Right forelimb (tissue), 1 donor: Measurements from ENCODE around the gene TBC1D10B.
"Not testable (repeated sequence)": the region's sequence is repeated elsewhere in the genome, so short reads cannot be mapped to it uniquely, and the experiment has no call there.

ENCODE experiments used
- DNase-seq: peaks from one replicate; pipeline ENCODE4 v3.0.0-alpha.2; 2018

The TBC1D10B gene

DNA sequence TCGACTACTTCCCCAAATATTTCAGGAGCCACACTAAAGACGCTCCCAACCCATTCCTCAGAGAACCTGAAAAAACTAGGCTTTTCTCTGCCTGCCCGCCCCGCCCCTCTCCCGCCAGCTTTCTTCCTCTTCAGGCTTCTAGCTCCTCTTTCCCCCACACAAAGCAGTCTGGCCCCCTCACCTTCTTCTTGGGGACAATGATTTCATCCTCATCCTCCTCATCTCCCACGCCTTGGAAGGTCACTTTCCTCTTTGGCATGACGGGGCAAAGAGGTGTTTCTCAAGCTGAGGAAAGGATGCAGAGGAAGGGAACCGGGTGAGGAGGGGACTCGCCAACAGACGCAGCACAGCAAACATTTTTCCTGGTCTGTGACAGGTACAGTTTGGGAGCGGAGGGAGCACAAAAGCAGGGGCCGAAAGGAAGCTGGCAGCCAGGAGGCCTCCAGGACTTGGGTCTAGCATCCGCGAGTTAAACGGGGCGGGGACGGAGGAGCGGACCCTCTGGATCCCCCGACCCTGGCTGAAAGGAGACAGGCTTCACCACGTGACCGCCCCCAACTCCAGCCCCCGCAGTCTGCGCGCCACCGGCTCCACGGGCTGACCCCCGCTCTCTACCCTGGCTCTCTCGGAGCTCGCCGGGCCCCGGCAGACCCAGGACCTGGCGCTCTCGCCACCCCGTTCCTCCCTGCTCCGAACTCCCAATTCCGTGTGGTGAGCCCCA is 15.7 kb downstream of the TBC1D10B start:
- DNase-seq: no peak

GRCh38 chr16:30353438-30354129 is 16.7 kb downstream of the TBC1D10B start:
- DNase-seq: no peak

GRCh38 chr16:30352488-30353401 is 17.5 kb downstream of the TBC1D10B start:
- DNase-seq: no peak

- DNase-seq: peak; percentile 63
Measured at GRCh38 chr16:30351586-30352419, 18.5 kb downstream of the TBC1D10B start.

DNA sequence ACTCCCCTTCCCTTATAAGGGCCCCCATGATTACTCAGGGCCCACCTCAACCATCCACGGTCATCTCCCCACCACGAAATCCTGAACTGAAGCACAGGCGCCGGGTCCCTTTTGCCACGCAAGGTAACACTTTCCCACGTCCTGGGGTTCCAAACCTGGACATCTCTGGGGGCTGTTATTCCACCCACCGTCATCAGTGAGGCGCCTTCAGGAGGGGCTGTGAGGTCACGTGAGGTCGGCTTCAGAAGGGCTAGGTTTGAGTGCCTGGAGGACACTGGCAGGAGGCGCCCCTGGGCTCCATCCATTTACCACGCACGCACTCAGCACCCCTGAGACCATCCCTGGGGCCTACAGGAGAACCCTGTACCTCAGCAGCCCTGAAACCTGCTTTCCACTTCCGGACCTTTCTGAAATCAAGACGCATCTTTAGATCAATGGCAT is 19.3 kb downstream of the TBC1D10B start:
- DNase-seq: no peak

- no peak for DNase-seq
Measured at GRCh38 chr16:30350134-30350871, 20.0 kb downstream of the TBC1D10B start.

GRCh38 chr16:30349675-30350074 is 20.6 kb downstream of the TBC1D10B start:
- DNase-seq: no peak

DNA sequence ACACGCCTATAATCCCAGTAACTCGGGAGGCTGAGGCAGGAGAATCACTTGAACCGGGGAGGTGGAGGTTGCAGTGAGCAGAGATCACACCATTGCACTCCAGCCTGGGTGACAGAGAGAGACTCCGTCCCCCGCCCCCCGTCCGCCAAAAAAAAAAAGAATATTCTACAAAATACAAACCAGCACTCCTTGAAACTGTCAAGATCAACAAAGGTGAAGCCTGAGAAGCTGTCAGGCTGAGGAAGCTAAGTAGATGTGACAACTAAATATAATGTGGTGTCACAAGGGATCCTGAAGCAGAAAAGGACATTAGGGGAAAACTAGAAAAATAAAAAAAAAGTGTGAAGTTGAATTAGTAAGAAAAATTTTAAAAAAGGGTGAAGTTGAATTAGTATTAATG is 21.4 kb downstream of the TBC1D10B start:
- no peak for DNase-seq

- DNase-seq: no peak
Measured at GRCh38 chr16:30348113-30348512, 22.2 kb downstream of the TBC1D10B start.

GRCh38 chr16:30346286-30346685 is 24.0 kb downstream of the TBC1D10B start:
- no peak for DNase-seq

- not testable (repeated sequence) for DNase-seq
Measured at GRCh38 chr16:30343491-30343820, 26.8 kb downstream of the TBC1D10B start.

DNA sequence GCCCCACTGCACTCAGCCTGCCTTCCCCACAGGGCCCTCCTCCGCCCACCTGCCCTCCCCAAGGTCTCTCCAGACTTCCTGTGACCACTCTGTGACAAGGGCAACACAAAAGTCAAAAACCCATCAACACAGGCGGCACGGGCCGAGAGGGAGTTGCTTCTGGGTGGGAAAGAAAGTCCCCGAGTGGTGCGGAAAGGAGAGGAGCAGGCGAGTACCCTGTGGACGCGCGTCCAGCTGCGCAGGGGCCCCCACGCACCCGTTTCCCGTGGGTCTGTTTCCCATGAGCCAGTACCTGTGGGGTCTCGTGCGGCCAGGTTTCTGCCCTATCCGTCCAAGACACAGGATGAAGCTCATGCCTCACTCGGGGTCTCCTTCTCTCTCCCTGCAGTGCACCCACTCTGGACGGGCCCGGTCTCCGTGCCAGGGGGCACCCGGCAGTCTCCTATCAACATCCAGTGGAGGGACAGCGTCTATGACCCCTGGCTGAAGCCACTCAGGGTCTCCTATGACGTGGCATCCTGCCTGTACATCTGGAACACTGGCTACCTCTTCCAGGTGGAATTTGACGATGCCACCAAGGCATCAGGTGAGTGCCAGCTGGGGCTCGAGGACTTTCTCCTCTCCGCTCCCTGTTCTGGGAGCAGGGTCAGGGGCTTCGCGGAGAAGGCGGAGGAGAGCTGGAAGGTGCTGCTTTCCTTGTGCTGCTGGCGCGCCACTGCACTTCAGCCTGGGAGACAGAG is 27.4 kb downstream of the TBC1D10B start:
- DNase-seq: no peak

DNA sequence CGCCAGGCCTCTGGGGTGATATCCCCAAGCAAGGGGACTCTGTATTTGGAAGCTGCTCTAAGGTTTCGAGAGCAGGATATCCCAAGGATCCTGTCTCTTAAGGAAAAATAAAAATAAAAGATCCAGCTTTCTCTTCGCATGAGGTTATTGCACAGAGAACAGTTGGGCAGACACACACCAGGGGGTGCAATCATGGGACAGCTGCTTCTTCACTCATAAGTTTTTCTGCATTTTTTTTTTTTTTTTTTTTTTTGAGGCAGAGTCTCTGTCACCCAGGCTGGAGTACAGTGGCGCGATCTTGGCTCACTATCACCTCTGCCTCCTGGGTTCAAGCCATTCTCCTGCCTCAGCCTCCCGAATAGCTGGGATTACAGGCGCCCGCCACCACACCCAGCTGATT is 28.3 kb downstream of the TBC1D10B start:
- not testable (repeated sequence) for DNase-seq

DNA sequence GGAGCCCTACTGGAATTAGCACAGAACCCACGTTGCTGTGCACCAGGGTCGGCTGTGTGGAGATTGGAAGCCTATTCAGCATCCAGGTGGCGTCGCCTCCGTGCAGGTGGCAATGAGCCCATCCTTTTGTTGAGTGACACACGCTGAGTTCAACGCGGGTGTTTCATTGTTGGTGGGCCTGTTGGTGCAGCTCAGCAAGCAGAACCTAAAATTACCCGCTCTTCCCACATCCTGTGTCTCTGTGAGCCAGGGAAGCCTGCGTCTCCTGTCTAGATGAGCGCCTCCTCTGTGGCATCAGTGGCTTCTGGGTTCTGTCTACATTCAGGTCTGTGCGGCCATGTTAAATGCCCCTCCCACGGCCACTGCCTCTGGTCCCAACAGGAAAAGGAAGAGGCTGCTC is 29.7 kb downstream of the TBC1D10B start:
- DNase-seq: no peak

GRCh38 chr16:30338715-30339114 is 31.6 kb downstream of the TBC1D10B start:
- not testable (repeated sequence) for DNase-seq

DNA sequence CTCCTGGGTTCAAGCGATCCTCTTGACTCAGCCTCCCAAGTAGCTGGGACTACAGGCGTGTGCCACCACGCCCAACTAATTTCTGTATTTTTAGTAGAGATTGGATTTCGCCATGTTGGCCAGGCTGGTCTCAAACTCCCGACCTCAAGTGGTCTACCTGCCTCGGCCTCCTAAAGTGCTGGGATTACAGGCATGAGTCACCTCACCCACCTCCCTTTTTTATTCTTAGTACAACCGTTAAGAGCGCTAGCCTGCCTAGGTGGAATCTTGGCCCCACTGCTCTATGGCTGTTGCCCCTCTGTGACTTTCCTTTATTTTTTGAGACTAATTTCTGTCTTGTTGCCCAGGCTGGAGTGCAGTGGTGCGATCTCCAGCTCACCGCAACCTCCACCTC is 32.3 kb downstream of the TBC1D10B start:
- not testable (repeated sequence) for DNase-seq

DNA sequence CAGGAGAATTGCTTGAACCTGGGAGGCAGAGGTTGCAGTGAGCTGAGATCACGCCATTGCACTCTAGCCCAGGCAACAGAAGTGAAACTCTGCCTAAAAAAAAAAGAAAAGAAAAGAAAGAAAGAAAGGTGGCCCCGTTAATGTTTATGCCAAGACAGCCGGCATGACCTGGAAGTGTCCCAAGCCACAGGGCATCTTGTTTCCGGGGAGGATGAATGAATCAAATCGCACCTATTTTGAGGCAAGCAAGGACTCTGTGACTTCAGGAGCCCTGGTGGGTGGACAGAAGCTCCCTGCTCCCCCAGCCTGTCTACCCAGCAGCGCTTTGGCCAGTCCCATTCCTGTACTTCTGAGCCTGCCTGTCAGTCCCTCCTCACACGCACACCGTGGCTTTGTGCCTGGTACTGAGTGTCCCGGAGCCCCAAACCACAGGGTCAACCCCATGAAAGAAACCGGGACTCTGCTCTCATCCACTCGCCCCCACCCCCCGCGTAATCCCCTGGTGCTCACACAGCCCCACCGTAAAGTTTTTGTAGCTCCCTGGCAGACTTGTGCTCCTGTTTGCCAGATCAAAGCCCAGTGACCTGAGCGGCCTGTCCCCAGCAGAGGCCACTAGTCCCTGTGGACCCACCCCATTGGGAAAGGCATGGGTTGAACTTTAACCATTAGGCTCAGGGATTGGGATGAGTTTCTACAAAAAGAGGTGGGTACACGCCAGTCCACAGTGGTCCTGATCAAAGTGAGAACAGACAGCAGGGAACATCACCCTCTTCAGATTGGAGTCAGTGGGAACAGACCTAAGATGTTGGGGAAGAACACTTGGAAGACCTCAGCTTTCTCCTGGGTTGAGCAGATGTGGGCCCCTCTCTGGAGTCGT is 34.5 kb downstream of the TBC1D10B start:
- no peak for DNase-seq

DNA sequence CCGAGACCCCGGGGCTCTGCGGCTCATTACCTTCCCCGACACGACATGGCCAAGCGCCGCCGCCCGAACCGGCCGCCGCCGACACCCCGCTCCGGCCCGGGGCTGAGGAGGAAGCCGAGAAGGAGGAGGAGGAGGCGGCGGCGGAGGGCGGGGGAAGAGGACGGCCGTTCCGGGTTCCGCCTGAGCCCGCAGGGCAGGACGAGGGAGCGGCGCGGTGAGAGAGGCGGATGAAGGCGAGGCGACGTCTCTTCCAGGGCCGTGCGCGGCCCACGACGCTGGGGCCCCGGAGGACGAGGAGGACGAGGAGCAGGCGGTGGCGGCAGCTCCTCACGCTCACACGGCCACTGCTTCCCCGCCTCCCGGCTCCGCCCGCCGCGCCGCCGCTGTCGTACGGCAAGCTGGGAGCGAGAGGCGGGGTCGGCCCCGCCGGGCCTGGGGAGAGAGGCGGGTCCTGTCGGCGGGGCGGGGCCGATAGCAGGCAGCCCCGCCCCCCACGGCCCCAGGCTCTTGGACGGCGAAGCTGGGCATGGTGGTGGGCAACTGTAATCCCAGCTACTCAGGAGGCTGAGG is 35.2 kb downstream of the TBC1D10B start:
- DNase-seq: peak; percentile 87

DNA sequence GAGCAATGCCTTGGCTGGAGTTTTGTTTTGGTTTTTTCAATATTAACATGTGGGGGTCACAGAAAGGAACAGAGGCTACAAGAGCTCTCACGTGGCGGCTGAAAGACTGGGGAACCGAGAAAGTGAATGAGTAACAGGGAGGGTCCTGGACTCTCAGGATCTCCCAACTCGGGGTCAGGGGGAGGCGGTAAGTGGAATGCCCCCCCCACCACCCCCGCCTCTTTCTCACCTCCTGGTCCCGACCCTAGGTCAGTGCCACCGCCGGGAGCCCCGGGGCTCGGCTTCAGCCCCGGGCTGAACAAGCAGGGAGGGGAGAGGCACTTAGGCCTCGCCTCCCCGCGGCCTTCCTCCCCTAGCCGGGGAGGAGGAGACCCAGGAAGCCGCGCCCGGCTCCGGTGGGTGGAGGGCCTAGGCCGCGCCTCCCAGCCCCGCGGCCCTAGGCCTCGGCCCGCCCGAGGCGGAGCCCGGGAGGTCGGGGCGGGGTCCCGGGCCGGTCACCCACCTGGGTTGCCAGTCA is 35.8 kb downstream of the TBC1D10B start:
- DNase-seq: peak; percentile 81
